Measurements from ENCODE around the gene TEK.

Gene TEK

DNA sequence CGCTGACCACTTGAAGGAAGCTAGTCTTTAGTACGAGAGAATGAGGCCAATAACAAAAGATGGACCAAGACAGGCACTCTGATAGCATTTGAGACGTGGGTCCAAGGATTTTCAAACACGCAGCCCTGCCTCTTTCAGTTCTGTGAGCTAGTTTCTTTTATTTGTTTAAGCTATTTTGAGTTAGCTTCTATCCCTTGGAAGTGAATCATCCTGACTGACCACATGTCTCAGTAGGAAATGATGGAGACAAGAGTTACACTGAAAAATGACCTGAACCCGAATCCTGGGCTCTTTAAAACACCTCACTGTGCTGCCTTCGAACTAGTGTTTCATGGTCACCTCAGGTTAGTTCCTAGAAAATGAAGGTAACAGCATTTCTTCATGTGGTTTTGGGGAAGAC lies 9.9 kb downstream of the TEK start:
- FAIRE-seq, result no peak
- no peak for DNase-seq (ENCODE audit: insufficient read length, low spot score)

DNA sequence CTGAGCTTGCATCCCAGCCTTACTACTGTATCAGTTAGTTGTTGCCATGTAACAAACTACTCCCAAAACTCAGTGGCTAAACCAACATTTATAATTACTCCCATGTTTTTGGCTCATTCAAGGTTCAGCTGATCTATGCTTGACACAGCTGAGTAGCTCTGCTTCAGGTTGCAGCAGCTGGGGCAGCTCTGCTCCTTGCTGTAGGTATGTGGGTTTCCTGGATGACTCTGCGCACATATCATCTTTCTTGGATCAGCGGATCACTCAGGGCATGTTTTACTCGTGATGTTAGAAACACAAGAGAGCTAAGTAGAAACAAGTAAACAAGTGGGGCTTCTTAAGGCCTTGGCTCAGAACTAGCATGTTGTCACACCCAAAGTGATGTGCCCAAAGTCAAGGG lies 15.1 kb downstream of the TEK start:
- DNase-seq (ENCODE audit: insufficient read length, low spot score), result no peak
- FAIRE-seq, result no peak

DNA sequence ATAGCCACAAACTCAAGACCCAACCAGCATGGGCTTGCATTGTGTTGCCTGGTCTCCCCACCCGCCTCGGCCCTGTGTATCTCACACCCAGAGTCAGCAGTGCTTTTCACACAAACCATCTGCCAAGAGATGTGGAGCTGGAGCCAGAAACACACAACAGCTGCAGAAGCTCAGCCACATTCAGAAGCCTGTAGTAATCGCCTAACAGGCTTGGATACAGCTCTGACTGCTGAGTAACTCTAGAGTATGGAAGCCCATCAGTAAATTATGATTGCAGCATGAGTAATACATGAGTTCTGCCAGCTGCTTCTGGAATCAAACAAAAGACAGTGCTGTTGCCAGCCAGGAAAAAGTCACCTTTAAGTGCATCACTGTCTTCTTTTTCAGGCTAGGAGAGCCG lies 16.0 kb downstream of the TEK start:
- FAIRE-seq (no peak), DNase-seq (ENCODE audit: insufficient read length, low spot score) (peak; percentile 24)

DNA sequence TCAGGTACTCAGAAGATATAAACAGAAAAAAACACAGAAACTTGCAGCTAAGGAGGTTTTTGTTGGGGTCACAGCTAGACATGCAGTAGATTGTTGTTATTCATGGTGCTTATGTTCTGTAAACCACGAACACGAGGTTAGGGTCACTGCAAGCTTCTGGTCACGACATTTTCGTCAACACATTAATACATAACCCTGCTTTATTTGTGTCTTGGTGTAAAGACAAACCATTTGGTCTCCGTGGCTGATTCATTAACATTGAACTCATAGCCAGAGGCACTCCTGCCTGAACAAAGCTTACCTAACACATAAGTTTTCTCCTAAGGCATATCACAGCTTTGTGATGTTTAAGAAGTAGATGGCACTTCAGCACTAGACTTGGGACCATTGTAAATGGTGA lies 16.9 kb downstream of the TEK start:
- FAIRE-seq, result no peak
- no peak for DNase-seq (ENCODE audit: insufficient read length, low spot score)

DNA sequence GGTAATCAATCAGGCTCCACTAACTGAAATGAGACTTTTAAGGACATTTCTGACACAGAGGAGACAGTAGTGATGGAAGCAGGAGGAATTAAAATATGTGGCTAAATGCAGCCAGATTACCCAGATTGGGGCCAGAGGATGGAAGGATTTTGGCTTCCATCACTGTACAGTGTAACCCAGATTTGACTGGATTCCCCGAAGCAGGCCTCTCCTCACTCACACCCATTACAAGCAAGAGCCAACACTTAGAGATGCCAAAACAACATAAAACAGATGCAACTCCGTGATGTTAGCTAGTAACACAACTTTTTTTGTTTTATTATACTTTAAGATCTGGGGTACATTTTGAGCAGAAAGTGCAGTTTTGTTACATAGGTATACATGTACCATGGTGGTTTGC lies 17.6 kb downstream of the TEK start:
- FAIRE-seq (no peak), DNase-seq (ENCODE audit: insufficient read length, low spot score) (no peak)

DNA sequence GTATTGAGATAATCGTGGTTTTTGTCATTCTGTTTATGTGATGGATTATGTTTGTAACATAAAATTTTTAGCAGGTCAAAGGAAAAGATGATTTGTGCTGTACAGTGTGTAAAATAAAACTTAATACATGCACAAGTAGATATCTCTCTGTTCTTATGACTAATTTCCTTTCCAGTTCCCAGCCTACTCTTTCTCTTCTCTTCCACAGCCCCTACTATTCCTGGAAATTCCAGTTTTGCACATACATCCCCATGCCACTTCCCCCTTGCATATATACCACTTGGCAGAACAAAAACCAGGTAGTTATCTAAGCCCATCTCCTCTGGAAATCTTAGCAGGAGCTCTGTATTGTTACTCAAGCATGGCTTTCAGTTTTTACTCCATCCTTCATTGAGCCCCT lies 20.2 kb downstream of the TEK start:
- no peak for FAIRE-seq

DNA sequence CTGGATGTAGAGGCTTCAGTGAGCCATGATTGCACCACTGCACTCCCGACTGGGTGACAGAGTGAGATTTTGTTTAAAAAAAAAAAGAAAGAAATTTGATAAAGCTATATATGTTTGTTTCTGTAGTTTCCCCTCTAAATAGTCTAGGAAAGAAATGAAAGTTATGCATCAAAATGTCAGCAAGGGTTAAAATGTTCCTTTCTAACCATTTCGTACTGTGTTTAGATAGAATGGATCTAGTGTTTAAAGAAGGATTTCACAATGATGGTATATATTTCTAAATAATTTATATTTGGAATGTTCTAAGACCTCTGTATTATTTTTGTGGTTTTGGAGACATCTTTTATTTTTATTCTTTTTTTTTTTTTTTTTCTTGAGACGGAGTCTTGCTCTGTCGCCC lies 22.7 kb downstream of the TEK start:
- DNase-seq (ENCODE audit: insufficient read length, low spot score) (no peak), FAIRE-seq (no peak)

More for the DNA sequence above, 20.2 kb downstream of the TEK start:
- no peak for DNase-seq (ENCODE audit: insufficient read length, low spot score)

DNA sequence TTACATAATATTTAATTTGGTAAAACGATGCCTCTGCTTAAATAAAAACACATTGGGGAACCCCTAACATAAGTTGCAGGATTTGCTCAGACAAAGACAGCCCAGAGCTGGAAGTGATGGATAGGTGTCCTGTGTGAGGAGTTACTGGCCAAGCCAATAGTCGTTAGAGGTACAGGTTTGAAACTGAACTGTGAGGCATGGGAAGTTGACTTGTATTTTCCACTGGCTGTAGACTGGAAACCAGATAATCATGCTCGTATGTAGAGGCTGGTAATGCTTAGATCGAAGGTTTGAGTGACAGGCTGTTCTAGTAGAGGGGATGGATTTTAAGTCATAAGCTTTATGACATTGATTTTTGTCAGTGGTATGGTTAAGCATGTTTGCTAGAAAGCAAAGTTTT lies 24.8 kb downstream of the TEK start:
- DNase-seq (ENCODE audit: insufficient read length, low spot score) (no peak), FAIRE-seq (no peak)

DNA sequence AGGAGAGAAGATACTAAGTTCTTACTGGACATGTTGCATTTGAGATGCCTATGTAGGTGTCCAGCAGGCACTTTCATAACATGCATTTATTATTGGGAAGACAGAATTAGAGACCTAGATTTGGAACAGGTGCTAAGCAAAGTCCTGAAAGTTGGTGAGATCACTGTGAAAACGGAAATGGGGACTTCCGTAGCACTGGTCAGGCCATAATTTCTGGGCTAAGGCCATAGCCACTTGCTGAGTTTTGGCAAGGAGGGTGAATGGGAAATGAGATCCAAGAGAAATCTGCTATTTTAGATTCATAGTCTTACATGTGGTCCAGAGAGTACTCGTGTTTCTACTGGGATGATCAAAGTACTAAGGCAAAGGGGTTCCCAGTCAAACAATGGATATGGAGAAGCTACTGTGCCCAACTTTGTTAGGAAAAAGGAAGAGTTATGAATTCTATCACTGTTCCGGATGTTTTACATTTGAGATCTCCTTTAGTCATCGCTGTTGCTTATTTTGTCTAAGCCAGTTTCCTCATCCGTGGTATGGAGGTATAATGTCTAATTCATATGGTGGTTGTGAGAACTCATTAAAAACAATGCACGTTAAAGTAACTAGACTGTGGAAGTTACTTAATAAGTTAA lies 33.4 kb downstream of the TEK start:
- FAIRE-seq, result no peak
- DNase-seq (ENCODE audit: insufficient read length, low spot score), result no peak

DNA sequence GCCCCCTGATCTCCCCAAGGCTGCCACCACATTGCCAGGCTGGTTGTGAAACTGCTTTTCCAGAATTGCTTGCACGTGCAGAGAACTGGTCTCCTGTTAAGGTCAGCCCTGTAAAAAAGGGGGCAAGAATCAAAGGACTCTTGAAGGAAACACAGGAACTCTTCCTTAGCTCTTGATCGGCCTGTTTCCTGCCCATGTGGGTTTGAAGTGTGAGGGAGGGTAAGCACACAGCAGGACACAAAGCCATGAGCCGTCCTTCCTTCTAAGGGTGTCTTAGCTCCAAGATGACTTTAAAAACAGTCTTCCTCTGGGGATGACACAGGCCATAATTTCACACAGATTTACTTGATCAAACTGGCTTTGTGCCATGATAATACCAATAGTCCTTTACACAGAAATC lies 36.1 kb downstream of the TEK start:
- no peak for DNase-seq (ENCODE audit: insufficient read length, low spot score)
- FAIRE-seq, result no peak

DNA sequence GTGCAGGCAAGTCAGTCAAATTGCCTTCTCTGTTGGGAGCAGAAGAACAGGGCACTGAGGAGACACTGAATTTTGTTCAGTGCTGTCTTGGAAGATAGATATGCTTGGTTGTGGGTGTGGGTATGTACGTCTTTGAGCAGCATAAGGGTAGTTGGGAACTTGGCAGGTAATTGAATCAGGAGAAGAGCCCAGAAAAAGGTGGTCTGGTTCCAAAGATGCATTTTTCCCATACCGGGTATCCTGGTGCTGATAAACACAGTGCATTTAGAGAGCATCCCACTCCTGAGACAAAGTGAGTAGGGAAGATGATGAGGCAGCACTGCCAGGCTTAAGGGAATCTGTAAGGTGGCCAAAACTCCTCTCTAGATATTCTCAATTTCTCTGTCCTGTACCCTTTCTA lies 40.6 kb downstream of the TEK start:
- no peak for FAIRE-seq
- DNase-seq (ENCODE audit: insufficient read length, low spot score), result no peak

DNA sequence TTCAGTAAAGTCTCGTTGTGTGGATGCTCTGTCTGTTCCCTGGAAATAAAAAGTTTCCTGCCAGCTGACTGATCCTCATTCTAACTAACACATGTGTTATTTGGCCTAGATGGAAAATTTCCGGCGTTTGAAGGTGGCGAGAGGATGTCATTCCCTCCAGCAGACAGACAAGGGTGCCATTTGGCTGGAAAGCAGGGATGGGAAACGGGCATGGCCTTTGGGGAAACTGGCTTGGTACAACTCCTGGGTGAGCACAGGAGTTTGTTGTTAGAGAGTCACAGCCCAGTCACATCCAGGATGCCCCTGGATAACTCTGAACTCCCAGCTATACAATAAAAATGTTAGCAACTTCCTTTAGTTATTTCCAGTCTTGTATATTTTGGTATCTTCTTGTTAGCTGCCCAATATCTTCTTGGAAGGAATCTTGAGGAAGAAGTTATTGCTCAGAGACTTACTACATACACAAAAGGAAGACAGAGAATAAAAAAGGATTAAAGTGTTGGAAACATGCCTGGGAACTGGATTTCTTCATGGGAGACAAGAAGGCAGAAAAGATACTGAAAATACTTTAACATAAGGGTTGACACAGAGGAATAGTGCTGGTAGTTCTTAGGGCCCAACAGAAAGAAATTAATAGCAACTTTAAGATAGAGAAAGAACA lies 41.9 kb downstream of the TEK start:
- no peak for DNase-seq (ENCODE audit: insufficient read length, low spot score)
- no peak for FAIRE-seq

DNA sequence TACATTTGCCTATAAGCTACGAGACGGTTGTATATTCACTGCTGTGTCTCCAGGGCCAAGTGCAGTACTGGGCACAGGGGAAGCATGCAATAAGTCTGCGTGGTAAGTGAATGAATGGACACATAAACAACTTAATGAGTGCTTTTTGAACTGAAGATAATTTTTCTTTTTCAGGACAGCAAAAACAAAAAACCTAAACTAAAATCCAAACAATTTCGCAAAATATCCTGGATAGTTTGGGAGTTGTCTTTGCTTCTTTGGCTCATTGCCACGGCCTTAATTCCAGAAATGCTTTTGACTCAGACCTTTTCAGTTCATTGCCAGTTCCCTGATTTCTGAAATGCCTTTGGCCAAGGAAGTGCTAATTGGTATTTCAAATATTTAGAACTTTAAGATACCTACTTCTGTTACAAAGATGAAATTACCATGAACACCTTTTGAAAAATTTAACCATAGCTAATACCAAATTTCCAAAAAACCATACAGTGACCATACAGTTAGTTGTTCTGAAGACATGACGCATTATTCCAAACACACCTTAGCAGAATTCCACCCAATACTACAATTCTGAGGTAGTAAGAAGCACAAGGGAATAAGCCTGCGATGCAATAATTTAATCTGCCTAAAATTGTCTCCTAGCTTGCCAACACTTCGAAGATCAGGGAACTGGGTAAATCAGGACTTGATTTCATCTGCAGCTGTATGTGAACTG lies 42.8 kb downstream of the TEK start:
- FAIRE-seq (no peak), DNase-seq (ENCODE audit: insufficient read length, low spot score) (no peak)

DNA sequence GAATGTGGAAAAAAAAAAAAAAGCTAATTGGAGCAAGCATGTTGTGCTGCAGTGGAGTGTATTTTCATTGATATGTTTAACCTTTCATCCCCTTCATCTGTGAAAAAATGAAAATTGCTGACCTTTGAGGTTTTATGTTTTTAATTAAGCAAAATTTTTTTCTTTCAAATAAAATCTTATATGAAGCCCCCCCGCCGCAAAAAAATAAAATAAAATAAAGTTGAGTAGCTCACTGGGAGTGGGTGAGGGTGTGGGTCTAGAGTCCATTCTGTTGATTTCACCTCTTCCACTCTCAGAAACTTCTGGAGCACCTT lies 43.3 kb downstream of the TEK start:
- FAIRE-seq, result no peak
- DNase-seq (ENCODE audit: insufficient read length, low spot score), result no peak

DNA sequence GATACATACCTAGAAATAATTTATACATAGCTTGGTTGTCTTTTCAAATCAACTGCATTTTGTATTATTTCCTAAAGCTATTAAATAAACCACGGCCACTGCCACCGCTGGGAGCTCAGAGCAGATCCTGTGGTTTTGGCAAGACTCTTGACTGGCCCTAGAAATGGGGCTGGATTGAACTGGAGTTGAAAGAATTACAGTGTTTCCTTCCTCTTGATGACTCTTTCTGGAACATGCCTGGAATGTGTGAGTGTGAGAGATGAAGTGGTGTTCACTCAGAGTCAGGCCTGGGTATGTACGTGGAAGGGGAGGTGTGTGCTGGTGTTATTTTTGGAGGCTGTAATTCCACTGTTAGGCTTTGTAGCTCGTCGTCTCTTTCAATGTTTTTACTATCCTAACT lies 45.9 kb downstream of the TEK start:
- DNase-seq (ENCODE audit: insufficient read length, low spot score), result peak; percentile 29
- no peak for FAIRE-seq

DNA sequence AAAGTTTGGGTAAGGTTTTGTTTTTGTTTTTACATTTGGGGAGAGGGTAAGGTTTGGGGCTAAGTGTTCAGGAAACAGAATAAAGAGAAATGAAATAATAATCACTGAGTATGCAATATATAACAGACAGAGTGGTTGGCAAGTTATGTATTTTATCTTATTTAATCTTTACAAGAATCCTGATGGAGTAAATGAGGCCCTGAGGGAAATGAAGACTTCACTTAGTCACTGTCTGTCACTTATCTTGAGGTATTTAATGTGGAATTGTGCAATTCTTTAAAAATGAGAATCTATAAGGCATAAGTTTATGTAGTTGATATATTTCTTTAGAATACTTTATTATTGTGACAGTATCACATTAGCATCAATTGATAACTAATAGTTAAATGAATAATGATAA lies 48.1 kb downstream of the TEK start:
- no peak for FAIRE-seq
- DNase-seq (ENCODE audit: insufficient read length, low spot score), result peak; percentile 9

DNA sequence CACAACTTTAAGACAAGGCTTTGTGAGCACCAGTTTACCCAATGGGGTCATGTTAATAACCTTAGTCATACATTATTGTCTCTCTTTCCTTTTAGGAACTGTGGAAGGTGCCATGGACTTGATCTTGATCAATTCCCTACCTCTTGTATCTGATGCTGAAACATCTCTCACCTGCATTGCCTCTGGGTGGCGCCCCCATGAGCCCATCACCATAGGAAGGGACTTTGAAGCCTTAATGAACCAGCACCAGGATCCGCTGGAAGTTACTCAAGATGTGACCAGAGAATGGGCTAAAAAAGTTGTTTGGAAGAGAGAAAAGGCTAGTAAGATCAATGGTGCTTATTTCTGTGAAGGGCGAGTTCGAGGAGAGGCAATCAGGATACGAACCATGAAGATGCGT lies 48.7 kb downstream of the TEK start:
- DNase-seq (ENCODE audit: insufficient read length, low spot score) (no peak), FAIRE-seq (no peak)

DNA sequence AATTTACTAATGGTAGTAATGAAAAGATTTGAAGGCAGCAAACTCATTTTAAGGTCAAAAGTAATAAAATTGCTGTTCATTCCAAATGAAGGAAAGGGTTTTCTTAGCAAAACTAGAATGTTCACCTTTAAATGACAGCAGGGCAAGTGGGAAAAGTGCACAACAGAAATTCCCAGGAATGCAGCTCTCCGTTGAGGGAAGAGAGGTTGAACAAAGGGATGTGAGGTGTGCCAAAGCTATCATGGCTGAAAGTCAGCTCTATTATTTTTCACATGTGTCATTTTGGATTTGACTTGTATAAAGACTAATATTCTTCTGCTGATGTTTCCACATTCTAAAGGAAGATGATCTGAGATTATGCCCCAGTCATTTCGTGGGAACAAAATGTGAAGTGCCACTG lies 51.6 kb downstream of the TEK start:
- FAIRE-seq (no peak), DNase-seq (ENCODE audit: insufficient read length, low spot score) (no peak)

DNA sequence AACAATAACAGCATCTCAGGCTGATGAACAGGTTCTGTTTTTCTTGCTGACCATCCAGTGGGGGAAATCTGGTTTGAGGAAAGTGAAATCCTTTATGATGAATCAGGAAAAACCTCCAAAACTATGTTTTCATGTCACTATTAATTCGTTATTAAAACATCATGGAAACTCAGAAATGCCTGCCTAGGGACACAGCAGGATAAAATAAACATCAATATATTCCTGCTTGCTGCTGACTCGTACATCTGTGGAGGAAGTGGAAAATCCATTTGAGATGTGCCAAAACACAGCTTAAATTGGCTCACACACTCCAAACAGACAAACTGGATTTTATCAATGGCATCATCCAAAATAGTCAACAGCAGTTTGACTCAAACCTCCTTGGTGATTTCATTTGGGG lies 53.0 kb downstream of the TEK start:
- FAIRE-seq (no peak), DNase-seq (ENCODE audit: insufficient read length, low spot score) (no peak)

DNA sequence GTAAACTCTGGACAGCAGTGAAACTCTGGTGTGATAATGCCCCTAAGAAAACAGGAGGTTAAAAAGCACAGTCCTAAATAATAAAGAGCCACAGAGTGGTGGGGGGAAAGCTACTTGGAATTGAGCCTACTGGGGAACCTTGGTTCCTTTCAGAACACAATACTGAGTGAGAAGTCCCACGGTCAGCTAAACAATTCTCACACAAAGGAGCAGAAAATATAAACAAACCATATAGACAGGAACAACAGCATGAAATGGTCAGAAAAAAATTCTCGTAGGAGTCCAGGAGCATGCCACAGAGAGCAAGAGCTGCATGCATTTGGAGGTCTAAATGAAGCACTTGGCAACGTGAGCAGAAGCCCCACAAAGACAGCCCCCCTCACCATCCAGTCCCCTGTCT lies 56.0 kb downstream of the TEK start:
- FAIRE-seq, result no peak

DNA sequence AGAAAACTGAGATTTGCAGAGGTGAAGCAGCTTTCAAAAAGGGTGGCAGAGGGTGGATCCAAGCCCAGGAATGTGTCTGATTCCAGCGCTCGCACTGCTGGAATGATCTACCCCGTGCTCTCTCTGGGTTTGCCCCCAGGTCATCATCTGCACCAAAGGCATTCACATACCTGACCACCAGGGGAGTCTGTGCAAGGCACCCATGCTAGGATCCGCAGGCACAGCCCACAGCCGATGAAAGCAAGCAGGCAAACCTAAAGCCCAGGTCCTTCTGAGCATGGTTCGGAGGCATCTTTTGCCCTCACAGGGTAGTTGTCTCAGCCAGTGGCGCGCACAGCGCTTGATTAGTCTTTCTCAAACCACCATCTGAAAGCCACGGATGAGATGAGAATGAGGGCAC lies 56.6 kb downstream of the TEK start:
- FAIRE-seq (no peak), DNase-seq (ENCODE audit: insufficient read length, low spot score) (no peak)

More for the DNA sequence above, 56.0 kb downstream of the TEK start:
- DNase-seq (ENCODE audit: insufficient read length, low spot score), result no peak

DNA sequence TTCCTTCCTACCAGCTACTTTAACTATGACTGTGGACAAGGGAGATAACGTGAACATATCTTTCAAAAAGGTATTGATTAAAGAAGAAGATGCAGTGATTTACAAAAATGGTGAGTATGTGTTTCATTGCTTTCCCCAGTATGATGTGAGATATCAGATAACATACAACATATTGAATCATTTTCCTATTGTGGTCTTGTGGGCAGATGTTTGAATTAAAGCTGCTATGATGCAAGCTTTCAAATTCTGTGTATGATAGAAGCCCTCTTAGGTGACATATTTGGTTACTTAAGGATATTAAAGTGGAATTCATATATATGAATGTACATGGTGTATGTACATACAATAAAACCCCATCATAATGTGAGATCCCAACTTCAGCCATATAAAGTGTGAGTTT lies 59.5 kb downstream of the TEK start:
- DNase-seq (ENCODE audit: insufficient read length, low spot score) (no peak), FAIRE-seq (no peak)

Measured in HTR-8/SVneo (cell line).